ENCODE measurements around the gene LIG3. TPM values are rescaled to one million over a fixed set of nuclear protein-coding genes. Genes with fewer than 3 reads are reported as not detected.

LIG3 gene
- polyA plus RNA-seq, 1 of the 3 experiments (the other 2 are of a cell fraction): 25.7 TPM

GRCh38 chr17:34974794-34975785 is 5.2 kb upstream of the LIG3 start (continued):
- TF ChIP-seq REST (IDR thresholded peaks at IDR 0.05; ENCODE audit: low read depth, low read length) (no peak), SMC3 (IDR thresholded peaks at IDR 0.05; ENCODE audit: low read depth, low read length) (no peak), POLR2AphosphoS5 (IDR thresholded peaks at IDR 0.05; ENCODE audit: low read depth, low read length) (no peak), GABPA (IDR thresholded peaks at IDR 0.05; ENCODE audit: low read depth) (no peak), RXRA (IDR thresholded peaks at IDR 0.05; ENCODE audit: borderline replicate concordance, low read depth) (no peak), RFX5 (IDR thresholded peaks at IDR 0.05; ENCODE audit: low read length) (no peak), TCF12 (IDR thresholded peaks at IDR 0.05) (no peak), CHD2 (IDR thresholded peaks at IDR 0.05; ENCODE audit: low read length, partially characterized antibody) (no peak), FOSL2 (IDR thresholded peaks at IDR 0.05; ENCODE audit: borderline replicate concordance, low read depth) (no peak), NFIC (IDR thresholded peaks at IDR 0.05; ENCODE audit: borderline replicate concordance) (no peak)

- Histone ChIP-seq H3K36me3 (replicated peaks in 1 of 2; ENCODE audit: control insufficient read depth in 1 of 2, insufficient read depth in 2 of 2, low read length in 1 of 2) (peaks cover 6 to 7% of the 10 kb centered on the region in 2 experiments), H3K27ac (ENCODE audit: low read depth in 2 of 2, low read length in 1 of 2) (no peak overlapping the region), H3K4me2 (no peak overlapping the region), H3F3A (replicated peaks; ENCODE audit: insufficient read depth) (peaks cover 7% of the 10 kb centered on the region), H3K27me3 (ENCODE audit: insufficient read depth) (no peaks in the 10 kb centered on the region), H2AFZ (ENCODE audit: low read depth) (no peak overlapping the region), H3K9me2 (no peaks in the 10 kb centered on the region), H3K9ac (no peak overlapping the region), H3K79me2 (ENCODE audit: insufficient read depth) (peaks cover 30% of the 10 kb centered on the region; the same call in 1 of the 2 replicates), H3K9me3 (no peaks in the 10 kb centered on the region), H4K20me1 (ENCODE audit: insufficient read depth) (no peaks in the 10 kb centered on the region), H3K4me3 (ENCODE audit: low read depth in 2 of 2, low read length in 1 of 2) (no peak overlapping the region), H3K4me1 (ENCODE audit: control insufficient read depth in 1 of 2, insufficient read depth in 2 of 2, low read depth in 1 of 2, low read length in 1 of 2) (peaks cover 0 to 15% of the 10 kb centered on the region in 2 experiments; a peak in 2 of 4 replicates)
- ChIA-PET POLR2A (interaction anchor here (1.0 kb wide), 1 partner anchor 325 kb away, joined by 3 read pairs; no protein-coding TSS in a partner anchor), CTCF (interaction anchor here (0.9 to 1.6 kb wide), 4 partner anchors 12 to 401 kb away, joined by 3 to 4 read pairs (median 4); no protein-coding TSS in a partner anchor)
- no peak for DNase-seq
- 91% methylated on average over 7 of the region's 7 CpGs for WGBS (ENCODE audit: low lambda C conversion rate)
- no peak for TF ChIP-seq SMC3 (IDR thresholded peaks at IDR 0.05; ENCODE audit: low read depth, low read length)
- TF ChIP-seq RAD21 (IDR thresholded peaks at IDR 0.05; ENCODE audit: low read length): no peak
- TF ChIP-seq USF2 (IDR thresholded peaks at IDR 0.05; ENCODE audit: borderline replicate concordance, low read depth, low read length): no peak
- no peak for TF ChIP-seq FOSL2 (IDR thresholded peaks at IDR 0.05; ENCODE audit: borderline replicate concordance, low read depth)
- TF ChIP-seq EZH2phosphoT487 (IDR thresholded peaks at IDR 0.05; ENCODE audit: borderline replicate concordance, low read depth): no peak
- no peak for TF ChIP-seq MXI1 (IDR thresholded peaks at IDR 0.05; ENCODE audit: low read depth, low read length)
- no peak for TF ChIP-seq USF1 (IDR thresholded peaks at IDR 0.05; ENCODE audit: borderline replicate concordance, low read depth)
- TF ChIP-seq RFX5 (IDR thresholded peaks at IDR 0.05; ENCODE audit: low read length): no peak
- no peak for TF ChIP-seq RCOR1 (IDR thresholded peaks at IDR 0.05; ENCODE audit: low read length)
- TF ChIP-seq POLR2AphosphoS5 (IDR thresholded peaks at IDR 0.05; ENCODE audit: low read depth, low read length): no peak
- TF ChIP-seq TEAD4 (IDR thresholded peaks at IDR 0.05; ENCODE audit: borderline replicate concordance, insufficient read depth): no peak
- no peak for TF ChIP-seq REST (IDR thresholded peaks at IDR 0.05; ENCODE audit: low read depth, low read length)
- no peak for TF ChIP-seq TCF12 (IDR thresholded peaks at IDR 0.05)
- no peak for TF ChIP-seq ELF1 (IDR thresholded peaks at IDR 0.05)
- TF ChIP-seq NRF1 (IDR thresholded peaks at IDR 0.05; ENCODE audit: low read depth, low read length): no peak
- TF ChIP-seq NFIC (IDR thresholded peaks at IDR 0.05; ENCODE audit: borderline replicate concordance): no peak
Observed at GRCh38 chr17:34979153-34979552, 1.2 kb upstream of the LIG3 start.

All from SK-N-SH (cell line).